ENCODE measurements around the gene ARMH3.

The ARMH3 gene

DNA sequence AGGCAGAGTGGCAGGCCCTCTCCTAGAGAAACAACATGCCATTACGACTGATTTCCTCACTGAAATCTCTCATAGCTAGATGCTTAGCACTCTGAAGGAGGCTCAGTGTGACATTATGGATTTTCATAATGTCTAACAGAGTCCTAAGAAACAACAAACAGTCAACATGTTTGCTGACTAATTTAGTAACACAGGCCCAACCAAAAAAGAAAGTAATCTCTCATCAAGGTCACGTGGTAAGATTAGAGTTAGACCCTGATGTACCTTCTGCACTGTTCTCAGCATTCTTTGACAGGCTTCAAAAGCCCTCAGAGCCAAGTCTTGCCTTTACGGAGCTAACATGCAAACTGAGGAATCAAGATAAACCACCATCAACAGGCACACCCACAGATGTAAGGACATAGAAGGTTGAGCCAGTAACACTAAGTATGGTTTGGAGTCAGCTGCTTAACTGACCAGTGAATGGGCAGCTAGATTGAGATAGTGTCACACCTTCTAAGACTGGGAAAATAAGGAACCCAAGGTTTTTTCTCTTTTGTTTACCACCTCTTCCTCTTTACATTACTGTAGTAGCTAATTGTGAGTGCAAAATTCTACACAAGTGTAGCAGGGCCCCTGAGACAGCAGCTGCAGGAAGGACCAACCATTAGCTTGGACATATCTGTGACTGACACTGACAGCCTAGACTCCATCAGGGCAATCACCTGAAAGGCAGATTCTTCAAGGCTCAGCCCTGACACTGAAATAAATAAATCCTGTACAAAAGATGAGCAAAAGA lies 197.1 kb downstream of the ARMH3 start:
- no peak for DNase-seq (ENCODE audit: low read depth, low spot score)

DNA sequence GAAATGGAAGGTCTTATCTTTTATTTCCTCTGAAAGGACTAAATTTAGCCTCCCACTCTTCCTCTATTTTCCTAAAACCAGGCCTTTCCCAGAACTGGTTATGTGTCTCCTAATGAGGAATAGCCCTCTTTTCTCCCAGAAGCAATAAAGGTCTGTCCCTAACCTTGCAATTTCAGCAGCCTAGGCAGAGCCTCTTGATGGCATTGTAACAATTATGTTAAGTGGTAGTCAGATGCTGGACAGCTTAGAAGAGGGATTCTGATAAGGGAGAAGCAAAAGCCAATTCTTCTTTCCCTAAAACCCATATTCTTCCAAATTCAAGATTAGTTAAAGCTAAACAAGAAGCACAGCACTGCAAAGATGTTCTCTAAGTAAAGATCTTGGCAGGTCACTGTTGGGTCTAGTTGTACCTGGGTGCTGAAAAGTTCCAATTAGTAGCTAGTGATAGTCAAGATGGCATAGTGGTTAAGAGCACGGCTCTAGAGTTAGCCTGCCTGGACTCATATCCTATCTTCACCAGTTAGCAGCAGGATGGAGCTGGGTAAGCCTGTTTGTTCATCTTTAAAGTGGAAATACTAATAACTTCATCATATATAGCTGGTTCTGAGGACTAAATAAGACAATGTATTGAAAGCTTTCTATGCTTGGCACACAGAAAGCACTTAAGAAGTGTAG lies 198.0 kb downstream of the ARMH3 start:
- DNase-seq (ENCODE audit: low read depth, low spot score): no peak

DNA sequence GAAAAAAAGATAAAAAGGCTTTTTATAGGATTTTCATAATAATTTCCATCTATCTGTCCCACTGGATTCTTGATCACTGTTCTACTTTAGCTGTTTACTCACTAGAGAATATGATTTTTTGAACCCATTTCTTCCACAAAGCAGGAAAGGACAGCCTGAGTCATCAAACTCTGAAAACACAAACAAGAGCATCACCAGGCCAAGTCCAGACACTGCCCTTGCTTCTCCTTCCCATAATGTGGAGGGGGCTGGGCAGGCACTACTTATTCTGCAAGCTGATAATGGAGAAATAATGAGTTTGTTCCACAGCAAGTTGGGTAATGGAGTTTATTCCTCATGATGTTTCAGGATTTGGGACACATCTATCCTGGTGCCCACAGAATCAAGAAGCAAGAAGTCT lies 199.3 kb downstream of the ARMH3 start:
- DNase-seq (ENCODE audit: low read depth, low spot score): no peak

DNA sequence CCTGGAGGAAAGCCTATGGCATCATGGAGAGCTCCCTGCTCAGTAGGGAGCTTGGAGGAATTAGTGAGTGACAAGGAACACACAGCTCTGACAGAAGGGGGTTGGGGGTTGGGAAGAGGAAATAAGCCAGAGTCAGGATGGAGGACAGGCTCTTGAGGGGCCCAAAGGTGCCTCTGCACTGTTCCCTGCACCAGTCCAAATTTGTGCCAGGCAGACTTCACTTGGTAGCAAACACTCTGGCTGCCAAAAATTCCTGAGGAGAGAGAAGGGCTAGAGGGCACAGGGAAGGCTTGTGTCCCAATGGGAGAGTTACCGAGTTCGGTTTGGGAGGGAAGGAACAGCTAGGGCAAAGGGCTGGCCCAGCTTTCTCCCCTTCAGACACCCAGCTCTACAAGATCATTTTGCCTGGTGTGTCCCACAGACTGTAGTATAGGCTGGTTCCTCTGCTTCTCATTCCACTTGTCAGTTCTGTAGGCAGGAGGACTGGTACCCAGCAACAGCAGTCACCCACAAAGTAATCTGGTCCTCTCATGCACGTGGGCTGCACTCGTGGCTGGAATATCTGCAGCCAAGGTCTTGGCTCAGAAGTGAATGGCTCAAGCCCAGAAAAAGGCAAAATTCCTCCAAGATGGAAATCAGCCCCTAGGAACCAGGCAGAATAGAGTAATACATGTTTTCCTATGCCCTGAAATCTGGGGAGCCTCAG lies 204.4 kb downstream of the ARMH3 start:
- DNase-seq (ENCODE audit: low read depth, low spot score): no peak

DNA sequence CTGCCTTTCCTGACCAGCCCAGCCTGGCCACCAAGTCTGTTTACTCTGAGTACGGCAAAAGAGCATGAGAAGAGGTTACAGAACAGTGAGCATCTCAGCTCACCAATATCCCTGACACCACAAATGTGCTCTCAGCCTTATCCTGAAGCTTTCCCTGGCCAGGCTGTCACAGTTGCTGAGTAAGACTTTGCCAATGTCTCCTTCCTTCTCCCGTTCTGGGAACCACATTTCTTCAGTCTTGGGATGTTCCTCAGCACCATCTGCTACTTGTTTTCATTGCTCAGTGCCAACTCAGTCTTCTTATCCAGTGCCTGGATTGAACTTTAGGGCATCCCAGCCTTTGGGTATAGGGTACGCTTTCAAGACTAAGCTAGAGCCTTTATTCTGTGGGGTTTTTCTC lies 205.2 kb downstream of the ARMH3 start:
- no peak for DNase-seq (ENCODE audit: low read depth, low spot score)

DNA sequence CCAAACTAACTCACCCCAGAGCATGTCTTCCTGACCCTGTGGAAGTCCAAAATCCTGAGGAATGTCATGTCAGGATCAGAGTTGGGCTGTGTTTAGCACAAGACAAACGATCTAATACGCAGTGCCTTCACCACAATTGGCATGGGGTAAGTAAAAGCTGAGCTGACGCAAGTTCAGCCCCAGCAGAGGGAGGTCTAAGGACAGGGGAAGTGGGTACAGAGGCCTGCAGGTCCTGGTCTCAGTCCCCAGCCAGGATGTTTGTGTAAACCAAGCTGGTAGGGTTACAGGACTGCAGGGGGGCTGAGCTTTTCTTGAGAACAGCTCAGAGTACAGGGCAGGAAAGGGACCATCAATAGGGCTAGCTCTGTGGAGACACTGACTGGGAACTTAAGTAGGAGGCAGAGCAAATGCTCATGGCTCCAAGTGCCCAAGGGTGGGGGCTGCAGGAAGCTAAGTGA lies 207.1 kb downstream of the ARMH3 start:
- DNase-seq (ENCODE audit: low read depth, low spot score): peak; percentile 69

DNA sequence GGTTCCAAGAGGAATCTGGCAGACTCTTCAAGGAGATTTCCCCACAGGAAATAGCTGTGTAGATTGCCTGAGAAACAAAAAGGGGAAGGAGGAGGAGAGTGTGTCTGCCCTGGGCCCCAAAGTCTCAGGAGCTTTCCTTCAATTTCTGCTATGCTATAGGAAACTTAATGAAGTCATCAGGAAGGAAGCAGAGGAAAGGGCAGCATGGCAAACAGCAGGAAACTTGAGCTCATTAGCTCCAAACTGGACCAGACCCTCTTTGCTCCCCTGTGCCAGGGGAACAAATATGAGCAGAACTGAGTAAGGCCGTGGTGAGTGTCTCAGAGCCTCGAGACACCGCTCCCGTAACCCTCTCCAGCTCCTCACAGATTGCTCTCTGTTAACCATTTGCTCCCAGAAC lies 207.6 kb downstream of the ARMH3 start:
- DNase-seq (ENCODE audit: low read depth, low spot score): no peak

DNA sequence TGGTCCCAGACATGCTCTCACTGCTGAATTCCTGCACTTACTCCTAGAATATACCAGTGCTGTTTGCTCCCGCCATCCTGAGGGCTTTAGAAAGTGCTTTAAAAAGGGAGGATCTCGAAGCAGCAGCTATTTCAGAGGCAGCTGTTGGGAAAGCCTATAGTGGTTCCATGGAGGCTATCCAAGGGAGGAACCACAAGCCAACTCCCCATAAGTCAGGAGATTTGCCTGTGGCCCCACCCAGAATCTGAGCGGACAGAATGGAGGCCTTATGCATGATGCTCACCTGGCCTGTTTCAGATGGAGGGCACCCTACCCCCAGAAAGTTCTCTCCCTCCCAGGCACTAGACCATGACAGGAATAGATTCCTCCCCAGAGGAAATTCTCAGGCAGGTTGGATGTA lies 210.1 kb downstream of the ARMH3 start:
- DNase-seq (ENCODE audit: low read depth, low spot score): no peak

DNA sequence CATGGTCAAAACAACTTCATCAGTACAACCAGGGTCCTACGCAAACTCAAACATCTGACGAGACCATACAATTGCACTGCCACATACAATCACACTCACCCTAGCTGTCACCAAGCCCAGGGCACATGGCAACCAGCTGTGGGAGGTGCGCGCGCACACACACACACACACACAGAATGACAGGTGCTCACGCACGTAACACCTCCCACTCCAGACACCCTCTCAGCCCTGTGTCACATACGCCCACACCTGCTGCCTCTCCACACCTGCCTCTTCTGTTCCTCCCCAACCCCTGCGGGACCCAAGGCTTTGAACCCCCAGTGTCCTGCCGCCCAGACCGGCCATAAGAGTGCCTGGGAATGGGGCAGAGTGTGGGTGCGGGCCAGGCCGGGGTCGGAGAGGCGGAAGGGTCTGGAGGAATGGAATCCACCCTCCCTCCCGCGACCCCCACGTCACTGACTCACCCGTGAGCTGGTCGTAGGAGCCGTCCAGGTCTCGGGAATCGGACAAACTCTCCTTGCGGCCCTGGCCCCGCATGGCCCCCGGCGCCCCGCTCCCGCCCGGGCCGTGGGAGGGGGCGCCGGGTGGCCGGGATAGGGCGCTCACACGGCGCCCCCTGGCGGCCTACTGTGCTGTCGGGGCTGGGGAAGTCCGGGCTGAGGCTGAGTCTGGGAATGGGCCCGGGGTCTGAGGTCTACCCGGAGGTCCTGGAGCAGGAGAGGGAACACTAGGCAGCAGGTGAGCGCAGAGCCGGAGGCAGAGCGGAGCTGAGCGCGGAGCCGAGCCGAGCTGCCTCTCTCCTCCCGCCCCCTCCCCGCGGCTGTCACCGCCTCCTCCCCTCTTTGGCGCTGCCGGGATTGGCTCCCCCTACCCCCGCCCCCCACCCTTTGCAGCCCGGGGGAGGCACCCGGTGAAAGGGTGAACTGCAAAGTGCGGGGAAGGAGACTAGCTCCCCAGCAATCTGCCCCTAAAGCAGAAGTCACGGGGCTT lies 212.6 kb downstream of the ARMH3 start, which contains the start of gene KCNIP2:
KCNIP2 (minus strand) TSS at position 769 of the 990 bp plus-strand sequence; CDS start at position 537, 232 bp downstream.
- DNase-seq (ENCODE audit: low read depth, low spot score): no peak

DNA sequence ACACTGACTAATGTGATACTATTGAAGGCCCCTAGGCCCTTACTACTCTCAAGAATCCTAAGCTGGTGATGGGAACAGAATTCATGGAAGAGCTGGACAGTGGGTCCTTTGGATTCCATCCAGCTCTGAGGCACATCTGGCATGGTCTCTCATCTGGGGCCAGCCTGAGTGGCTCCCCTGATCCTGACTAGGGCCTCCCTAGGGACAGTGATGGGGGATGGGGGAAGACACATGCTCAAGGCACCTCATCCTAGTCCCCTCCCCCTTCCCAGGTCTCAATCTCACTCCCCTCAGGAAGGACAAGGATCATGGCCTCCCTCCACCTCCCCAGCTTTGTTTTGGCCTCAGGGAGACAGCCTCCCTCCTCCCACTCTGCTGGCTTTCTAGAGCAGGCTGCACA lies 214.1 kb downstream of the ARMH3 start:
- DNase-seq (ENCODE audit: low read depth, low spot score): no peak

DNA sequence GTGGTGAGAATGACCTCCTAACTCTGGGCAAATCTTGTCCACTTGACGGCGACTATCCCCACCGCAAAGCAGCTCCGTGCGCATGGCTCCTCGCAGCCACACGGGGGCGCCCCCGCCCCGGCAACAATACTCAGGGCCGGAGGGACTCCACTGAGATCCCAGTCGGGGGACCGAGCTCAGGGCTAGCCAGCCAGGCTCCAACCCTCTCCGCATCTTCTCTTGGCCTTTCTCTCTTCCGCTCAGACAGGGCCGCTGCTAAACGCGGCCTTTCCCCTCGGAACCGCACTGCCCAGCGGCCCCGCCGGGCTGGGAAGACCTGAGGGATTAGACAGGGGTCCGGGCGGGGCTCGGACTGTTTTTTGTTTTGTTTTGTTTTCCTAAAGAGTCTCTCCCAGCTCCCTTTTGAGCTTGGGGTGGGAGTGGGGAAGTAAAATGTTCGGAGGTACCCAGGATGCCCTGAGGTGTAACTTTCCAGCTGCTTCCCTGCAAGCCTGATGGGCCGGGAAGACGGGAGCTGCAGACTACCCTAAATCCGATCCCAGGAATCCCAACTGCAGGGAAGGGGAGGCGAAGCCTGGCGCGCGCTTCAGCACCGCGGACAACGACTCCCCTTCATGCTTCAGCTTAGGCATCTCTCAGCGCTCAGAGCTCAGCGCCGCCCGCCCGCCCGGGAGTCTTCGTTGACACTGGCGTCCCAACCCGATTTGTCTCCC lies 215.1 kb downstream of the ARMH3 start:
- peak; percentile 52 for DNase-seq (ENCODE audit: low read depth, low spot score)

DNA sequence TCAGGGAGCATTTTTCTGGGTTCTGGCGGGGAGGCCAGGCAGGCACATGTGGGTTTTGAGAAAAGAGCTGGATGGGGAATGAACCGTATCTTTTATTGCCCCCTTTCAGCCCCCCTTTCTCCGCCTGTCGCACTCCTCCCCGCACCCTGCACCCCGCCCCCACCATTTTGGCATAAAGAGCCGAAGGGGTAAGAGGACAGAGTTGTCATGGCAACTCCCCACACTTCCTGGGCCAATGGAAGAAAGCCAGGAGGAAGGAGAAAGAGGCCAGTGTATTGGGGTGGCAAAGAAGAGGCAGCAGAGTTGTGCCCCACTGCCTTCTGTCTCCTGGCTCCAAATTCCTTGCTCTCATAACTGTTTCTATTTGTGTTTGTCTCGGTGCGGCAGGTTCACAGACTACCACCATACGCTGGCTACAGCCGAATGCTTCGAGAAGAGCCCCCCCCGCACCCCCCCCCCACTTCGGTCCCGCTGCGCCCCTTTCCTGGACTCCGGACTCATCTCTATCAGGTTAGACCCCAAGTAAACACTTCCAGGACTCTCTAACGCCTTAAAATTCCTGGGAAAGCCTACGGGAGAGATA lies 215.8 kb downstream of the ARMH3 start:
- DNase-seq (ENCODE audit: low read depth, low spot score): no peak

DNA sequence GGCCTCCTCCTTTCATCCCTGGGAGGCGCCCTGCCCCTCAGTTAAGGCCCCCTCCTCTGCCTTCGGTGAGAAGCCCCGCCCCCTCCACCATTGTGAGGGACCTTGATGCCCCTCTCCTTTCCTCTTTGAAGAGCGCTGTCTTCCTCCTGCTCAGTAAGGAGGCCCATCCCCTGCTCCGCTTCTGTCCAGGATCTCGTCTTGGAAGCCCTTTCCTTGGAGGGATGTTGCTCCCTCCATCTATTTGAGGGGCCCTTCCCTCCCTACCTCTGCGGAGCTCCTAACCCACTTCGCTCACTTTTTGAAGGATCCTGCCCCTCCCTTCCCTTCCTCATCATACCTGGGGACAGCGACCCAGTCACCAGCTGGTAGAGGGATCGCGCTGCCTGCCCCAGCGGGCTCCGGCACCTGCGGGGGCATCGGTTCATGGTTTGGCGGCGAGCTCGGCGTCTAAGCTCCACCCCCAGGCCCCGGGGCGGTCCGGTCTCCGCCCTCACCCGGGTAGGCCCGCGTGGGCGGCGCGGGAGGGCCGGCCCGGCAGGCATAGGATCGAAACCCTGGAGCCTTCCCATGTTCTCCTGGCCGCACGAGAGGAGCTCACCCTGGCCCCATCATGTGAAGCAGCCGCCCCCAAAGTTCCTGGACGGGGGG lies 216.4 kb downstream of the ARMH3 start:
- no peak for DNase-seq (ENCODE audit: low read depth, low spot score)

DNA sequence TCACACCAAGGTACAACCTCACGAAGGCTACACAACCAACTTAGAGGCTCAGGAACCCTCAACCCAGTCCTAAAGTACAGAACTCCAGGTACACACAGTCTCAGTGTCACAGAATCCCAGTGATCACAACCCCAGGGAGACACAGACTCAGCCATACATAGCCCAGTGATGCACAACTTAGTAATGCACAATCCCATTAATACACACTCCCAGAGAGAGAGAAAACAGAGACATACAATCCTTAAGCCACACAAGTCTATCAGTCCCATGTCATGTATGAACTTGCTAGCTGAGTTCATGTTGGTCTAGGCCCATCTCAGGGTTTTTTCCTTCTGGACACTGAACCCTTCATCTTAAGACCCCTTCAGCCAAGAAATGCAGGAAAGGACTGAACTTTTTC lies 217.0 kb downstream of the ARMH3 start:
- no peak for DNase-seq (ENCODE audit: low read depth, low spot score)

DNA sequence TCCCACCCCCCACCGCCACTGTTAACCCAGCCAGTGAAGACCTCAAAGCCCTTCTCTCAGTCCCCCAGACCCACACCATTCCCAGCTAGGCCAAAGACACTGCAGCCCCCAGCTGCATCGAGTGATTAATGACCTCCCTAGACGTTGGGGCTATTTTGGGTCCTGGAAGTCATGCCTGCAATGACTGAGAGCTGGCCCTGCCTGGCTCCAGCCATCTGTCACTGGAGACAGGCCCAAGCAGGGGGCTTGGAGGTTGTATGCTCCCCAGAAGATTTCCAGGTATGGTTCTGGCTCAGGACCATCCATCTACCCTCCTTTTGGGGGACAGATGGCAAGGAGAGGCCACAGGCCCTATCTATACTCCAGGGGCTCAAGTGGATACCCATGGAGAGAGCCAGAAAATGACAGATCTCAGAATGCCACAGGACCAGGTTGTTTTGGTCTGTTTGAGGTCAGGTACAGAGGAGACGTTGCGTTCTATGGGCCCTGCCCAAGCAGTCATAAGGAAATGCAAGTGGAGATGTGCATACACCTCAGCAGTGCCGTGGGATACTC lies 217.5 kb downstream of the ARMH3 start:
- no peak for DNase-seq (ENCODE audit: low read depth, low spot score)

DNA sequence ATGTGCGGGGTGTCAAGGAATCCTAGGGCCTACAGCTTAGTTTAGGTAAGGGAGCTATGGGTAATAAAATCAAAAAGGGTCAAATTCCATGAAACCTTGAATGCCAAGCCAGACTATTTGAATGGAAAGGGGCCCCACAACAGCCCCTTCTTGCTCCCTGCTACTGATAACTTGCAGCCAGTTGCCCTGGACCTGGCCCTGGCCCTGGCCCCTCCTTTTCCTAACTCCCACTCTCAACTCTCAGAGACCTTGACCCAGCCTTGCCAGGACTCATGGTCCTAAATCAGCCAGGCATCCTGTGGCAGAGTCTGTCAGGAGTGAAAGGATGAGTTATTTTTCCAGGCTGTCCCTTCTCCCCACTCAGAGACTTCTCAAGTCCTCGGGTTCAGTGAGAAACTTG lies 218.2 kb downstream of the ARMH3 start:
- no peak for DNase-seq (ENCODE audit: low read depth, low spot score)

DNA sequence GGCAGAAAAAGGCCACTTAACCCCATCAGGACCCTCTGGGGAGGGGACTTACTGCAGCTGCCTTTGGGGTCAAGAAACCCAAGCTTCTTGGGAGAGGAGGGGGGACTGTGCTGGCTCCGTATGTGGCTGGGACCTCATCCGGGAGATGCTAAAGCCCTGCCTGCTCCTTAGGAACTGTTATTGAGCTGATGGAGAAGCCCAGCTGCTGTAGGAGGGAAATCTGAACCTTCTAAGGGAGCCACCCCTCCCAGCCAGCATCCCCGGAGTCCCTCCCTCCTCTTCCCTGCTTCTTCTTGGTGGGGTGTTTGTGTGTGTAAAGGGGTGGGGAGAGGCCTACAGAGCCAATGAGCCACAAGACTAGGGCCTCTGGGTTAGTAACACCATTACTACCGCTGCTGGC lies 220.6 kb downstream of the ARMH3 start:
- DNase-seq (ENCODE audit: low read depth, low spot score): no peak

DNA sequence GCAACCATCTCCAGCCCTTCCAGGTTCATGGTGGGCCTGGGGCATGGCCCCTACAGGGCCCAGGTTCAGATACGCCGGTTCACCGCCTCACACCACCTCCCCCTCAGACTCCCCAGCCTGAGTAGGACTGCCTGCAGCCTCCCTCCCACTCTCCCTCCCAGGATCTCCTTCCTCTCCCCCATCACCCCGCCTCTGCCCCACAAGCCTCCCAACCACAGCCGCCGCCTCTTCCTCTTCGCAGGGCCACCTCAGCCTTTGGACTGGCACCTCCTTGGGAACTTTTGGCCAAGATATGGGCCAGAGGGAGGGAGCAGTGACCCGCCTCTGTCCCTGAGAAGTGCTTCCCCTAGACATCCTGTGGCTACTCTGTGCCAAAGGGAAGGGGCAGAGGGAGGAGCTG lies 221.6 kb downstream of the ARMH3 start:
- DNase-seq (ENCODE audit: low read depth, low spot score): no peak

DNA sequence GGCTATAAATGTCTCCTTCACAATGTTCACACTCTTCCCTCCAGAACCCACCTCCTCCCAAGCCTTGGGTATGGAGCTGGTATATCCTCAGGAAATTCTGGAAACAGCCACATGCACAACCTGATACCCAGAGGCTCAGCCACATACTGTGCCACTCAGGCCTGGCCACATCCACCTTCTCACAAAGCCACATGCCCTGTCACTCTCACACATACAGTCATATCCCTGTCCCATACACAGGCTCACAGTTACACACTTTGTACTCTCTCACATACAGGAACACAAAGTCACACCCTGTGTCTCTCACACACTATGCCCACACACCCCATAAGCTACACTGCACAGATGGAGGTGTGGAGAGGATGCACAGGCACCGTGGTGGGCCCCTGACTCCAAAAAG lies 222.5 kb downstream of the ARMH3 start:
- DNase-seq (ENCODE audit: low read depth, low spot score): no peak

Measured in brain pericyte (primary cell).